Measurements from ENCODE around the gene CKB. TPM values are rescaled to one million over a fixed set of nuclear protein-coding genes. Genes with fewer than 3 reads are reported as not detected.

The CKB gene
- total and polyA plus RNA-seq, 2 donors (not counting 1 experiment from before 2014, with no cell fraction given), result 3.1 to 4.7 TPM

DNA sequence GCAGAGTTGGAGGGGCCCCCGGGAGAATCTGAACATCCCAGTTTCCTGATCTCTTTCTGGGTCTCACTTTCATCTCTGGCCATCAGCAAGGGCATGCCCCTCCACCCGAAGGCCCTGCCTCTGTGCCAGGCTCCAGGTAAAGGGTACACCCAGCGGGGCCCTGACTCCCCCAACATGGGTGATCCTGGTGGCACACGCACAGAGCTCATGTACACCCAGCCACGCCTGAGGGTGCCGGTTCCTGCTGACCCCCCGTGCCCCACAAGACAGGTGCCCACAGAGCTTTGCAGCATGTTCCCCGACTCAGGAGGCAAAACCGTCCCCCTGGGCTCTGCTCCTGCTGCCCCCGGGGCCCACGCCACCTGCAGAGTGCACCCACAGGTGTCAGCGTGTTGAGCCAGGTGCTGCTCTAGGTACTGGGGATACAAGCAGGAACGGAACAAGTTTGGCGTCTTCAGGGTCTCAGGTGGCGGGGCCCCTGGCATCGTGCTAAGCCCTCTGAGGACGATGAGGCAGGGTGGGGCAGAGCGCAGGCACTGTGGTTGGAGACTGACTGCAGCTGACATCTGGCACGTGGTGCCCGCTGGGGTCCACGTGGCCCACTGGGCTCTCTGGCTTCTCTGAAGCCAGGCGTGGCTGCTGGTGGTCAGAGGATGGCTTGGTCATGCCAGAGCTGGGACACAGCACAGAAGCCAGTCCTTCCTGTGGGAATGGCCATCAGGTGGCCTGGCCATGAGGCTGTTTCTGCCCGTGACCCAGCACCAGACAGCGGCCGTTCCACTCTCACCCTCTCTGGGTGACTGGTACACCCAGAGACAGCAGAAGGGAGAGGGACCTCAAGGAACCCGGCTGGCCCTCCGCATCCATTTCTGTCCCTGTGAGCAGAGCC lies 26.1 kb upstream of the CKB start:
- Histone ChIP-seq H3K9ac (ENCODE audit: low read length) (no peak overlapping the region), H2AFZ (ENCODE audit: insufficient read depth, low read depth, low read length, poor library complexity, severe bottlenecking) (no peak overlapping the region), H3K36me3 (replicated peaks in 1 of 2; ENCODE audit: control extremely low read depth in 1 of 2, control insufficient read depth in 1 of 2, extremely low read depth in 1 of 2, insufficient read depth in 2 of 2, low read length in 1 of 2) (peaks cover 0 to 3% of the 10 kb centered on the region in 2 experiments), H4K20me1 (ENCODE audit: control insufficient read depth, insufficient read depth, low read length, poor library complexity, severe bottlenecking) (peaks cover 39% of the 10 kb centered on the region), H3K4me2 (replicated peaks; ENCODE audit: low read depth, low read length, poor library complexity, severe bottlenecking) (no peak overlapping the region), H3K27me3 (replicated peaks in 1 of 4; ENCODE audit: control extremely low read depth in 1 of 4, control insufficient read depth in 3 of 4, insufficient read depth in 4 of 4, low read length in 3 of 4) (peaks cover 0 to 6% (median 0%) of the 10 kb centered on the region in 4 experiments), H3K27ac (ENCODE audit: low read length in 2 of 2) (no peak overlapping the region), H3K9me3 (ENCODE audit: control extremely low read depth in 1 of 3, control insufficient read depth in 2 of 3, insufficient read depth in 1 of 3, low read length in 2 of 3) (no peaks in the 10 kb centered on the region), H3K4me3 (ENCODE audit: control extremely low read depth in 1 of 5, extremely low read depth in 1 of 5, insufficient read depth in 1 of 5, low read depth in 2 of 5, low read length in 4 of 5) (no peak overlapping the region), H3K4me1 (ENCODE audit: control insufficient read depth in 2 of 2, insufficient read depth in 2 of 2, low read length in 2 of 2) (peaks cover 0 to 6% of the 10 kb centered on the region in 2 donors), H3K79me2 (ENCODE audit: control insufficient read depth, insufficient read depth, low read length) (peaks cover 46% of the 10 kb centered on the region)
- intact Hi-C loops (cut with micrococcal nuclease), result loop anchor here (5.0 kb wide), 1 partner anchor 471 kb away; no protein-coding TSS in a partner anchor
- H3K4me1 Mint-ChIP-seq, result peaks cover 4% of the 10 kb centered on the region
- ChIA-PET CTCF (interaction anchor here (1.3 to 9.3 kb wide), 4 partner anchors 11 to 48 kb away, joined by 3 to 128 read pairs (median 26); partner anchors contain the start of gene TRMT61A), POLR2A (no interaction called here)
- H3K9me3 Mint-ChIP-seq (ENCODE audit: insufficient read depth), result no peaks in the 10 kb centered on the region
- 90% methylated on average over 27 of the region's 27 CpGs for WGBS (ENCODE audit: insufficient coverage)
- no peak for DNase-seq
- no peak for ATAC-seq (ENCODE audit: low read depth)
- H3K4me3 Mint-ChIP-seq, result no peak overlapping the region
- no peak for TF ChIP-seq EZH2 (IDR thresholded peaks at IDR 0.05; ENCODE audit: borderline replicate concordance, insufficient read depth, low read depth, low read length, poor library complexity, severe bottlenecking)
- TF ChIP-seq, protein P1, sequence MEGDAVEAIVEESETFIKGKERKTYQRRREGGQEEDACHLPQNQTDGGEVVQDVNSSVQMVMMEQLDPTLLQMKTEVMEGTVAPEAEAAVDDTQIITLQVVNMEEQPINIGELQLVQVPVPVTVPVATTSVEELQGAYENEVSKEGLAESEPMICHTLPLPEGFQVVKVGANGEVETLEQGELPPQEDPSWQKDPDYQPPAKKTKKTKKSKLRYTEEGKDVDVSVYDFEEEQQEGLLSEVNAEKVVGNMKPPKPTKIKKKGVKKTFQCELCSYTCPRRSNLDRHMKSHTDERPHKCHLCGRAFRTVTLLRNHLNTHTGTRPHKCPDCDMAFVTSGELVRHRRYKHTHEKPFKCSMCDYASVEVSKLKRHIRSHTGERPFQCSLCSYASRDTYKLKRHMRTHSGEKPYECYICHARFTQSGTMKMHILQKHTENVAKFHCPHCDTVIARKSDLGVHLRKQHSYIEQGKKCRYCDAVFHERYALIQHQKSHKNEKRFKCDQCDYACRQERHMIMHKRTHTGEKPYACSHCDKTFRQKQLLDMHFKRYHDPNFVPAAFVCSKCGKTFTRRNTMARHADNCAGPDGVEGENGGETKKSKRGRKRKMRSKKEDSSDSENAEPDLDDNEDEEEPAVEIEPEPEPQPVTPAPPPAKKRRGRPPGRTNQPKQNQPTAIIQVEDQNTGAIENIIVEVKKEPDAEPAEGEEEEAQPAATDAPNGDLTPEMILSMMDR (IDR thresholded peaks at IDR 0.05), result no peak
- no peaks in the 10 kb centered on the region for H3K27me3 Mint-ChIP-seq
- no peak overlapping the region for H3K27ac Mint-ChIP-seq
